GM19395 (cell line): ENCODE data around the gene CCHCR1.

Experiments used
- ATAC-seq: cut with Tn5 transposase; IDR thresholded peaks from one replicate; pipeline ENCODE4 v1.9.1; 2021; ENCODE audit warnings: mild to moderate bottlenecking, moderate library complexity; ENCODE audit not compliant: unreplicated experiment

CCHCR1 gene

DNA sequence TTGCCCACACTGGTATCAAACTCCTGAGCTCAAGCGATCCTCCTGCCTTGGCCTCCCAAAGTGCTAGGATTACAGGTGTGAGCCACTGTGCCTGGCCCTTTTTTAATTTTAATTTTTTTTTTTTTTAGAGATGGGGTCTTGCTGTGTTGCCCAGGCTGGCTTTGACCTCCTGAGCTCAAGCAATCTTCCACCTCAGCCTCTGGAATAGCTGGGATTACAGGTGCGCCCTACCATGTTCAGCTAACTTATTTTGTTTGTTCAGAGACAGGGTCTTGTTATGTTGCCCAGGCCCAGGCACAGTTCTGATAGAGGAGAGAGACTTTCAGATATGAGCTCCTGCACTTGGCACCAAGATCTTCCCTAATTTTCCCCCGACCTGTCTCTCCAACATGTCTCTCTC lies 26.9 kb downstream of the CCHCR1 start:
- ATAC-seq = no peak

DNA sequence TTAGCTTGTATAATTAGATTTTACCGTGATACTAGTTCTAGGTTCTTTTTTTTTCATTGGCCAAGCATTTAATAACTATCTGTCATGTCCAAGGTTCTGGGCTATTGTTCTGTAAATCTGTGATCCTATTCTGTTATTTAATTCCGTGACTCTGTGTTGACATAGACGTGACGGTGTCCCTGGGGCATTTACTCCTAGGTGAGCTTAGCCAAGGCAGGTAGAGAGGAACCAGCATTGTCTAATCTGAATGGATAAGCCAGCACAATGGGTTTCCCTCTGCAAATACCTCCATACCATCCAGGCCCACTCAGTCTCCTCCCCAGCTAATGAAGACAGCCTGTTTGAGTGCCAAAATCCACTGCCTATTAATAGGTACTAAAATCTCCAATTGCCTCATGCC lies 28.5 kb downstream of the CCHCR1 start:
- no peak for ATAC-seq

GRCh38 chr6:31128093-31128676 lies 29.4 kb downstream of the CCHCR1 start:
- no peak for ATAC-seq

DNA sequence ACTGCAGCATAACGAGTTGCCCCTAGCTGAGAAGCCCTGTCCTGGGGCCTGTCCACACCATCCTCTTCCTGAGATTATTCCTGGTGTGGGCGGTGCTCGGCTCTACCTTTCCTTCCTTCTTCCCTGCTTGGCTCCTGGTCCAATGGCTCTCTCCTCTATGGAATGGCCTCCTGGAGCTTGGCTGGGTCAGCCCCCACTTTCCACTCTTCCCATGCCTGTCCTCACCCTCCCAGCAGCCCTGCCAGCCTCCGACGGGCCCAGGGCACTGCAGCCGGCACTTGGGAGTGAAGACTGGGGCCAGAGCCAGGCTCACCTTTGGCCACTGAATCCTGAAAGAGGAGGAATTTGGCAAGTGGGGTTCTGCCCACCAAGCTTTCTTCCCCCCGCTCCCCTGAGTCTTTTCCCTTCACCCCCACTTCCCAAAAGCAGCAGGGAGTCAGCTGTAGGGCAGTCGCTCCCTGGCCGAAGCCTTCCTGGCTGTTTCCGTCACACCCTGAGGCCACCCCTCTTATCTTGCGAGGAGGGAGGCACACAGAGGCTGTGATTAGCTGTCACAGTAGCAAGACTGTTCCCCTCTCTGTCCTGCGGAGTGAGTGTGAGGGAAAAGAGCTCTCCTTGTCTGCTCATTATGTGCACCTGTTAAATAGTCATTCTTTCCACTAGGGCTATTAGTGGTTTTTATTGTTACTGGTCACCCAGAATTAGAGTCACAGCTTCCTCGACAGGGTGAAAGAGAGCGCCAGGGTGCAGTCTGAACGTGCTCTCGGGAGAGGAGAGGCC lies 31.0 kb downstream of the CCHCR1 start:
- ATAC-seq = no peak

DNA sequence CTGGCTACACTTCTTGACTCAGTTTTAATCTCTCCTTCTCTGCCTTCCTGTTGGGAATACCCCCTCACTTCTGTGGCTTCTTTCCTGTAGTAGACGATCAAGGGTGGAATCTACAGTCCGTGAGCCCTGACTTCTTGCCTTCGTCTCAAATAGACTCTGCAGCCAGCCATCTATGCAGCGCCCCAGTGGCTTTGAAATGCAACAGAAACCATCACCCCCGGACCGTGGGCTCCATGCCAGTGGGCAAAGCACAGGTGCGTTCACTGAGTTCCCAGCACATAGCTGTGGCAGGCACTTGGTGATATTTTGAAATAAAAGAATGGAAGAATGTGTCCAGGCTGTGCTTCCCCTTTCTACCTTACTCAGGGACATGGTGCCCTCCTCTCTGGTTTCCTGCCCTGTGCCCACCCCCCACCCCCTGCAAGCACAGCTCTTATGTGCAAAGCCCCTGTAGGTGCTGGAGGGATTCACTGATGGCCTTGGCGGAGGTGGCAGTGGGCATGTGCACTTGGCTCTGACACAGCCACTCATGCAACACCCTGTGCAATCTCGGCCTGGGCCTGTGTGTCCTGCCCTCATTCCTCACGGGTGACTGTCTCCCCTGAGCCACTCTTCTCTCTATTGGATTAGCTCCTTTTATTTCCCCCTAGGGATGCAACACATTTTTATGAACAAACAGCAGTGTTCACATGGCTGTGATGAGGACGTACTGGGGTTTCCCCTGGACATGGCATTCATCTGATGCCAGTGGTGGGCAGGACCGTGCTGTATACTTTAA lies 31.8 kb downstream of the CCHCR1 start:
- no peak for ATAC-seq

GRCh38 chr6:31125162-31125561 lies 32.4 kb downstream of the CCHCR1 start:
- ATAC-seq = no peak

DNA sequence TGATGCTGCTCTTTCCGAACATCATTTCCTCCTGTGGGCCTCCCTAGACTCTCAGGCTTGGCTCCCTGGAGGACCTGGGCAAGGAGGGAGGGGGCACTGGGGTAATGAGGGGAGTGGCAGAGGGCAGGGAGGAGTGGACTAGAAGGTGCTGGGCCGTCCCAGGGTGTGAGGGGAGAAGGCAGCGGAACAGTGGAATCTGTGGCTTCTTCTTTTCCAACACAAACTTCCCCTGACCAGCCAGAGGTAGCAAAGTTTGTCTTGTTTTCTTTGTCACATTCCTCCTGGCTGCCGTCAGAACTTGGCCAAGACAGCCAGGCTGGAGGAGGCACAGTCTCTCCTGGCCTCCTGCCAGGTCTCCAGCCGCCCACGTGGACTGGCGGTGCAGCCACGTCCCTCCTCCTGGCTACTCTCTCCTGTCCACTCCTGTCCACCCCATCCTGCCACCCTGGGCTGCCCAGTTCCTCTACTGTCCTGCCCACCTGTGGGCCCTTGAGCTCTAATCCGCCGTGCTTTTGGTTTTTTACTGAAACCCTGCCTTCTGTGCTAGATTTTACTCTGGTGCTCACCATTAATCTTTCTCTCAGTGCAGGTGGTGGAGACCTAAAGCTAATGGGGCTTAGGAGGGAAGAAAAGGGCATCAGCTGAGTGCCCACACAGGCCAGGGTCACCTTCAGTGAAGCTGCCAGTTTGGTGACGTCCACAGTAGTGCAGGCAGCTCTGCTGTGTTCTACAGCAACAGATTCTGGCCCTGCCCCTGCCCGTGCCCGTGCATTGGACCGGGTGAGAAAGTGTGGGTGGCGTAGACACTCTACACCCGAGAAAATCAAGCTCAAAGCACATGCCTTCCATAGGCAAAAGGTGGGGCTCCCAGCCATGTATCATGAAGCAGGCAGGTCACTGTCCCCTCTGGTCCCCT lies 34.6 kb downstream of the CCHCR1 start:
- no peak for ATAC-seq

DNA sequence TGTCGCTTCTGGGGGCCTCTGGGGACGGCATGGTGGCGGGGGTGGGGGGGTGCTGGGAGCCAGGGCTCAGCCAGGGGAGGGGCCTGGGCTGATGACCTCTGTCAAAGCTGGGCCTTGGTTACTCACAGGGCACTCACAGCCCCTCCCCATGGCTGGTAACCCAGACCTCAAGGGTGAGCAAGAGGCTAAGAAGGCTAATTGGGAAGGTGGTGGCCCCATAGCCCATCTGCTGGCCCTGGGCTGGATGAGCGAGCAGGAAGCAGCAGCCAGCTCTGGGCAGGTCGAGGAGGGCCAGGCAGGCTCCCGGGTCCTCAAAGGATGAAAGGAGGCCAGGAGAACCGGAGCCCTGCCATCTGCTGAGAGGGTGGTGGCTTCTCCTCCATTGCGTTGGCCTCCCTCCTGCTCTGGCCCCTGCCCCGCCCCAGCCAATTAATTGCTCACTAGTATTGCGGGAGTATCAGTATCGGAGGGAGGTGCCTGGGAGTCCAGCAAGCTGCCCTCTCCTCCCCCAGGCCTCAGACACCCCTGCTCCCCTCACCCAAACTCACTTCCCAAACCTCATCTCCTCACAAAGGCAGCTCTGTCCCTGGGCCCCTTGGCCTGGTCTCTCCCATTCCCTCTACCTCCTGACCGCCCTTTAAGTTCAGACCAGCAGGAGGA lies 36.3 kb downstream of the CCHCR1 start:
- no peak for ATAC-seq

DNA sequence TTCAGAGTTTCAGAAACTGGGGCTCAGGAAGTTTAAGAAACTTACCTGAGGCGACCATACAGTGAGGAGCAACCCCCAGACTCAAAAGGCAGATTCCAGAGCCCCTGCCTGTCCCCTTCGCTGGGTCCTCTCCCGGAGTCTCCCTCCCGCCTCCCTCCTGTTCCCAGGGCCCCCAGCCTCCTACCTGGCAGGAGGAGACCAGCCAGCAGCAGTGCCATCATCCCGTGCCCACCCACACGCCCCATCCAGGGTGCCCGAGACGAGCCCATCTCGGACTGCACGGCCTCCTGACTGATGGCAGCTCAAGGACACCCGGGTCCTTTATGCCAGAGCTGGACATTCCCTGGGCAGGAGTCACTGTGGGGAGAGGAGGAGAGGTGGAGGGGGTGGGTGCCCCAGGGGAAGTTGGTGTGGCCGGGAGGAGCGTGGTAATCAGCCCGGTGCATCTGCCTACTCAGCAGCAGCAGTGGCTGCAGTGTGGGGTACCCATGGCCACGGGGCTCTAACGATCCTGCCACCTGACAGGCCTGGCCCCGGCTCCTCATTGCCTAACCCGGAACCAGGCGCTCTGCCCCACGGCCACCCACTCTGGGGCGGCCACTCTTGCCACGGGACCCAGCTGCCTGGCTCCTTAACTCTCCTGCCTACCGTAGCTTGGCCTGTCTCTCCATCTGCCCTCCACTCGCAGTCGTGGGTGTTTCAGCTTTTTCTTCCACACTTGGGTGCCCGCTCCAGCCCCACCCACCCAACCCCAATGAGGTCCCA lies 37.3 kb downstream of the CCHCR1 start, which contains the start of gene CDSN:
Gene CDSN (minus strand): TSS at position 296 of the 765 bp plus-strand sequence. CDS start 27 bp downstream, at position 269.
- ATAC-seq = no peak

DNA sequence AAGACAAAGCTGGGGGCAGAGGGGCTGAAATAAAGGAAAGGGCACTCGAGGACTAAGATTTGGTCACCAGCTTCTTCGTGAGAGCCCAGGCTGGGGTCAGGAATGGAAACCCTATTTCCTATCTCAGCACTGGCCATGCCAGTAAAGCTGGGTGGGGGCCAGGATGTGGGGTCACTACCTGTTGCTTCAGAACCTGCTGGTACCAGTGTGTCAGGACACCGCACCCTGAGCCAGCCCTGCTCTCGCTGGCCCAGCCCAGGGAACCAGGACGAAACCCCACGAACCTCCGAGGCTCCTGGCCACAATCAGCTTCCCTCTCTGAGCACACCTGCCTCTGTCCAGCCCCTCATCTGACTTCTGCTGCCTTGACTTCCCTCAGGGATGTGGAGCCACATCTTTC lies 39.4 kb downstream of the CCHCR1 start:
- ATAC-seq = no peak

GRCh38 chr6:31116661-31117385 lies 40.8 kb downstream of the CCHCR1 start:
- ATAC-seq = no peak

DNA sequence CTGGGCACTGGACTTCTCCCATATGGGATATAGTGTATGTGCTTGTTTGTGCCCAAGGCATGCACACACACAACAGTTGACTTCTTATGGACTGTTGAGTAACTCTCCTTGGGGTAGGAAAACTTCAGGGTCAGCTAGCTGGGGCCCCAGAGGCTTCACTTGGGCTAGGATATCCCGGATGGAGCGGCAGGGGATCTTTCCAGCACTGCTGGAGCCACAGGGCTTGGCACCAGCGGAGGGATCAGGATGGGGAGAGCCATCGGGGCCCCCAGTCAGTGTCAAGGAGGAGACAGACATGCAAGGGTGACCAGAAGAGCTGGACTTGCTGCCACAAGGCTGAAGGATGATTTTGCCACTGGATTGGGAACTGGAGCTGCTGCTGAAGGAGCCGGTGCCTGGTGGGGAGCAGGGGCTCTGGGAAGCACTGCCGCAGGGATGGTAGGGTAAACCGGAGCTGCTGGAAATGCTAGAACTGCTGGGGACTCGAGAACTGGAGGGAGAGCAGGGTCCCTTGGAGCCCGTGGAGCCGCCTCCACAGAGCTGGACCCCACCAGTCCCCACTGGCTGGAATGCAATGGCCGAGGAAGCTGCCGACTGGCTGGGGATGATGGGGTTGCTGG lies 41.6 kb downstream of the CCHCR1 start:
- ATAC-seq = no peak

DNA sequence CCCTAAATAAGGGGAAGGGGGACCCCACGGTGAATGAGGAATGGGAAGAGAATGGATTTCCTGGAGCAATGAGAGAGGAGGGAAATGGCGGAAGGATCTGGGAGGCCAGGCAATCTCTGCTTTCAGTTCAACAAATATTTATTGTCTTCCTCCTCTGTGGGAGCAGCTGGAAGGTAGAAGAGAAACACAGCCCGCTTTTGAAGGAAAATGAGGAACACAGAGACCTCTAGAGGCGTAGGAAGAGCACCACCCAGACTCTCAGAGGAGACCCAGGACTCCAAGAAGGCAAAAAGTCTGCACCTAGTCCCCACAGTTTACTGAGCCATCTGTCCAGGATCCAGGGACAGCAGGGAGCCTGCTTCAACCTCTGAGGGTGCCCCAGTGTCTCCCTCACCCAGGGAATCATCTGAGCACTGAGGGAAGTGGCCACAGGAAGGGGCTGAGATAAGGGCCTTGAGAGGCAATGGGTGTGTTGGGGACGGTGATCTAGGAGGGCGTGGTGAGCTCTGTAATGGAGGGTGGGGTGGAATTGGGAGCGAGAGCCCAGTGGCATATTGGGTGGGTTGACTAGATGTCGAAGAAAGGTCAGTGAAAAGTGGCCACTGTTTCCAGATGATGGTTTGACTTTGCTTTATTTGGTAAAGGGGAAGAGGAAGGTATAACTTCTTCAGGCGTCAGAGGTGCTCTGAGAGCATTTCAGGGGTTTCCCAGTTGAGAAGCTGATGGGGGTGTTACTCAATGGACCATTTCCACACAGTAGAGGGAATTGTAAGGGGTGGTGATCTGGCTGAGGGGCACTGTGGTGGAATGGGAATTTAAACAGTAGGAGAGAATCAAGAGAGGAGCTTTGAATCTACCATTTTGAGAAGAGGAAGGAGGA lies 42.4 kb downstream of the CCHCR1 start:
- no peak for ATAC-seq

- ATAC-seq = no peak
Observed at GRCh38 chr6:31114541-31114878, 43.1 kb downstream of the CCHCR1 start, which contains the start of gene PSORS1C1. Gene PSORS1C1 (plus strand): TSS chr6:31114800. CDS start chr6:31129633, 14,833 bp downstream.

DNA sequence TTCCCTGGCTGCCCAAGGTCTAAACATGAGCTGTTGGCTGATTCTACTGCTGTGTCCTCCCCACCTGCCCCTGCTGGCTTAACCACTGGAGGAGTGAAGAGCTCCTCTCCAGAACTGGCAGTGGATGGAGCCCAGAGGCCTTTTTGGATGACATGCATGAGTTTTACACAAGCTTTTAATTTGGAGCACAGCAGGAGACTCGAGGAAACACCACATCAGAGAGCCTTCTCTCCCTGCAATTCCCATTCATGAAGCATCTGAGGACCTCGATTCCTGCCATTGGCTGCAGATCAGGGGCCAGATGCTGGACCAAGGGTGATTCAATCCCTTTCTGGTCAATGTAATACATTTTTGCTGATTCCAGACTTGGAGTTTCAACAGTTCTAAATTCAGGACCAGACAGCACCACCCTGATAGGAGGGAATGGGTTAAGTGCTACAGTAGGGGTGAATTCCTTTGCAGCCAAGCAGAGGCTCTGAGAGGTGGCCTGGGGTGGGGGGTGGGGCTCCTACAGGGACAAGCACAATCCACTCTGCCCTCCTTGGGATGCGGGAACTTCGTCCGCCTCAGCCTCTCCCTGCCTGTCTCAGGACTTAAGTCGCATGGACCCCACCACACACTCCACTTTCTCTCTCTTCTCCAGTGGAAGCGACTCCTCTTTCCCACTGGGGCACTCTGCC lies 43.6 kb downstream of the CCHCR1 start:
- ATAC-seq = no peak

DNA sequence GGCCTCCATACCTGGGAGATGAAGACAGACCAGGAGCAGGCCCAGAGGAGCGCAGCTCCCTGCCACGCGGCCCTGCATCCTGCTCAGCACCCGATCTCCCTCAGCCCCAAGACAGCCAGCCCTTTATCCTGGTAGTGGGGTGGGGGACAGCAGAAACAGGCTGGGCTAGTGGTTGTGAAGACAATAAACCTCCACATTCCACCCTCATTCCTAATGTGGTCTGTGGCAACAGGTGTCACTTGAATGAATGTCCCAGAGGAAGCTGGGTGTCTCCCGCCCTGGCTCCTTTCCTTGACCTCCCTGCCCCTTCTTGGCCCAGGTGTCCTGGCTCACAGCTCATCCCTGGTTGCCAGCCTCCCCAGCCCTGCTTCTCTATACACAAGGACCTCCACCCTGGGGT lies 45.1 kb downstream of the CCHCR1 start, which contains the start of gene C6orf15:
Gene C6orf15 (minus strand): TSS at position 98 of the 400 bp plus-strand sequence. CDS start 20 bp downstream, at position 78.
- no peak for ATAC-seq

DNA sequence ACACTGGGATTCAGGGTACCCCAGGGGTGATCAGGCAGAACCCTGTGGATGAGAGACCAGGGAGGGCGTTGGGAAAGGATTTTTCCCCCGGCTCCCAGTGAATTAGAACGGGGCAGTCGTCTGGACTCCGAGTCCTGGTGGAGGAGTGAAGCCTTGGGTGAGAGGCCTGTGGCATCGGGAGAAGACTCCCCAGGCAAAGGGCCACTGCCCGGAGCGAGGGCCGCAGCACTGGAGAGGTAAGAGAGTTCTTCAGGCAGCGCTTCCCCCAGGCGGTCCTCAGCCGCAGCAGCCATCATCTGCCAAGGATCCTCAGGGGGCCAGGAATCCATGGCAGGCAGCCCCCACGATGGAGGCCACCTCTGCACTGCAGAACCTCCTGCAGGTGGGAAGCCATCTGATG lies 45.9 kb downstream of the CCHCR1 start:
- no peak for ATAC-seq
